Natural killer cell treated with Interleukin-12 subunit alpha and Interleukin-12 subunit beta and Interleukin-15 and Interleukin-18, amount 100 ng/mL, for 72 hours (primary cell): ENCODE data around the gene RDH12. TPM values are rescaled to one million over a fixed set of nuclear protein-coding genes. Genes with fewer than 3 reads are reported as not detected.
"Not testable (repeated sequence)": the region's sequence is repeated elsewhere in the genome, so short reads cannot be mapped to it uniquely, and the experiment has no call there.

ENCODE experiments used
- ATAC-seq, 2 donors: fragments of 150-1000 bp; cut with Tn5 transposase in 1 of 2; sonication (Bioruptor Pico), chemical (Tn5 transposase) in 1 of 2; 2 replicates each; pipeline ENCODE4 v1.10.0; 2021
- DNase-seq: peaks from one replicate; pipeline ENCODE4 v3.0.0; 2022; ENCODE audit warnings: low spot score
- H3K27ac Mint-ChIP-seq, 2 donors: 1 replicate in 1 of 2; 2 replicates in 1 of 2; pipeline ENCODE4 v1.8.0; 2022; ENCODE audit warnings: mixed read lengths in 2 of 2, mild to moderate bottlenecking in 1 of 2, moderate library complexity in 1 of 2
- H3K27me3 Mint-ChIP-seq, 2 donors: 1 replicate in 1 of 2; 2 replicates in 1 of 2; pipeline ENCODE4 v1.8.0; 2022; ENCODE audit warnings: mixed read lengths in 2 of 2
- H3K36me3 Mint-ChIP-seq: one replicate; pipeline ENCODE4 v1.8.0; 2022; ENCODE audit warnings: mixed read lengths
- H3K4me1 Mint-ChIP-seq, 2 donors: 1 replicate in 1 of 2; 2 replicates in 1 of 2; pipeline ENCODE4 v1.8.0; 2022; ENCODE audit warnings: low read depth in 2 of 2, mixed read lengths in 2 of 2, mild to moderate bottlenecking in 1 of 2
- H3K4me3 Mint-ChIP-seq: one replicate; pipeline ENCODE4 v1.8.0; 2022; ENCODE audit warnings: mixed read lengths
- H3K9me3 Mint-ChIP-seq: 2 replicates; pipeline ENCODE4 v1.8.0; 2022; ENCODE audit warnings: mixed read lengths
- total RNA-seq, 2 donors: library from RNA; stranded (reverse); gene quantifications; one replicate each; pipeline ENCODE4 v1.2.3, GENCODE V29; 2022

The RDH12 gene
- total RNA-seq, 2 donors from 2014 or later, result not detected

- Mint-ChIP-seq H3K9me3 (no peaks in the 10 kb centered on the region), H3K27ac (peak overlapping the region; percentile 71 to 82), H3K4me1 (peaks cover 15 to 16% of the 10 kb centered on the region in 2 donors), H3K4me3 (no peak overlapping the region), H3K27me3 (no peaks in the 10 kb centered on the region), H3K36me3 (peaks cover 28% of the 10 kb centered on the region)
- DNase-seq, result no peak
- ATAC-seq, result no peak
Measured at GRCh38 chr14:67680941-67681340, 20.7 kb upstream of the RDH12 start.

DNA sequence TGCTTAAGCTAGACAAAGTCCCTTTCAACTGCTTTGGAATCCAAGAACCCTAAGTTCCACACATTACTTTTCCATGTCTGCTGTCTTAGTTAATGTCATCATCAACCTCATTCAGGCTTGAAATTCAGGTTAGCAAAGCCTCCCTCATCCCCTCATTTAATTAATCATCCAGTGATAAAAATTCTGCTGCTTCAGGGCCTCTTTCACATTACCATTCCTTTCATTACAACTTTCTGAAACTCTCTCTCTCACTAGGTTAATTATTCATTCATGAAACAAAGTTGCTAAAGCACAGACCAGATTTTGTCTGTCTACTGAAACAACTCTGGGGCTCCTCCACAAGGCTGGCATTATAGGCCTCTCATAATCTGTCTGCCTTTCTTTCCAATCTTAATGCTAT, 17.8 kb upstream of the RDH12 start:
- no peak overlapping the region for H3K4me3 Mint-ChIP-seq
- H3K9me3 Mint-ChIP-seq, result no peaks in the 10 kb centered on the region
- peaks cover 35% of the 10 kb centered on the region for H3K36me3 Mint-ChIP-seq
- ATAC-seq (no peak), DNase-seq (no peak)
- no peaks in the 10 kb centered on the region for H3K27me3 Mint-ChIP-seq
- peaks cover 14 to 15% of the 10 kb centered on the region in 2 donors for H3K4me1 Mint-ChIP-seq
- no peak overlapping the region for H3K27ac Mint-ChIP-seq

- Mint-ChIP-seq H3K9me3 (no peaks in the 10 kb centered on the region), H3K27ac (no peak overlapping the region), H3K4me3 (no peak overlapping the region), H3K4me1 (peaks cover 8 to 12% of the 10 kb centered on the region in 2 donors), H3K27me3 (no peaks in the 10 kb centered on the region), H3K36me3 (peaks cover 40% of the 10 kb centered on the region)
- no peak for DNase-seq
- no peak for ATAC-seq
Measured at GRCh38 chr14:67690011-67690410, 11.7 kb upstream of the RDH12 start.

GRCh38 chr14:67694791-67695393, 6.8 kb upstream of the RDH12 start:
- Mint-ChIP-seq H3K4me3 (peak overlapping the region; percentile 97), H3K36me3 (peaks cover 18% of the 10 kb centered on the region), H3K9me3 (no peaks in the 10 kb centered on the region), H3K27ac (peak overlapping the region; percentile 93 to 98), H3K27me3 (no peaks in the 10 kb centered on the region), H3K4me1 (peaks cover 15 to 16% of the 10 kb centered on the region in 2 donors)
- ATAC-seq, result peak; percentile 93
- peak; percentile 83 for DNase-seq

- peak; percentile 93 to 94 for ATAC-seq
- H3K4me1 Mint-ChIP-seq, result peaks cover 15 to 16% of the 10 kb centered on the region in 2 donors
- DNase-seq, result peak; percentile 89
- peaks cover 12% of the 10 kb centered on the region for H3K36me3 Mint-ChIP-seq
- no peaks in the 10 kb centered on the region for H3K27me3 Mint-ChIP-seq
- peak within 1 kb of the TSS; percentile 97 for H3K4me3 Mint-ChIP-seq
- H3K9me3 Mint-ChIP-seq, result no peaks in the 10 kb centered on the region
- H3K27ac Mint-ChIP-seq, result peak within 1 kb of the TSS; percentile 93 to 98
Measured at GRCh38 chr14:67695394-67695949, 6.2 kb upstream of the RDH12 start, which contains the start of gene RDH11. RDH11 (minus strand) TSS chr14:67695764; CDS start chr14:67695703, 61 bp downstream.

GRCh38 chr14:67697006-67697405, 4.7 kb upstream of the RDH12 start:
- ATAC-seq, result no peak

DNA sequence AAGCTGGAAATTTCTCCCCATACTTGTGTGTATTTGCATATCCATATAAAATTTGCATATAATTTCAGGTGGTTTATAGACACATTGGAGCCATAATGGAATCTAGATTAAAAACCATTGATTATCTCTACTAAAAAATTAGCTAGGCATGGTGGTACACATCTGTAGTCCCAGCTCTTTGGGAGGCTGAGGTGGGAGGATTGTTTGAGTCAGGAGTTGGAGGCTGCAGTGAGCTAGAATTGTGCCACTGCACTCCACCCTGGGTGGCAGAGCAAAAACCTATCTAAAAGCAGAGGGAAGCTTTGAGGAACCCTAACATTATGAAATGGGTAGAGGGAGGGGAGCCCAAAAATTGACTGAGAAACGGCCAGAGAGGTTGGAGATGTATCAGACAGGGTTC, 3.5 kb upstream of the RDH12 start:
- no peaks in the 10 kb centered on the region for H3K36me3 Mint-ChIP-seq
- no peaks in the 10 kb centered on the region for H3K9me3 Mint-ChIP-seq
- H3K4me3 Mint-ChIP-seq, result no peak overlapping the region
- no peak overlapping the region for H3K27ac Mint-ChIP-seq
- DNase-seq, result no peak
- H3K27me3 Mint-ChIP-seq, result no peaks in the 10 kb centered on the region
- H3K4me1 Mint-ChIP-seq, result peaks cover 11 to 15% of the 10 kb centered on the region in 2 donors
- ATAC-seq, result no peak

More at GRCh38 chr14:67697006-67697405, 4.7 kb upstream of the RDH12 start:
- Mint-ChIP-seq H3K4me3 (no peak overlapping the region), H3K27ac (peak overlapping the region in 1 of 2 donors; percentile 98), H3K9me3 (no peaks in the 10 kb centered on the region), H3K27me3 (no peaks in the 10 kb centered on the region), H3K4me1 (peaks cover 15 to 16% of the 10 kb centered on the region in 2 donors), H3K36me3 (peaks cover 4% of the 10 kb centered on the region)
- no peak for DNase-seq

DNA sequence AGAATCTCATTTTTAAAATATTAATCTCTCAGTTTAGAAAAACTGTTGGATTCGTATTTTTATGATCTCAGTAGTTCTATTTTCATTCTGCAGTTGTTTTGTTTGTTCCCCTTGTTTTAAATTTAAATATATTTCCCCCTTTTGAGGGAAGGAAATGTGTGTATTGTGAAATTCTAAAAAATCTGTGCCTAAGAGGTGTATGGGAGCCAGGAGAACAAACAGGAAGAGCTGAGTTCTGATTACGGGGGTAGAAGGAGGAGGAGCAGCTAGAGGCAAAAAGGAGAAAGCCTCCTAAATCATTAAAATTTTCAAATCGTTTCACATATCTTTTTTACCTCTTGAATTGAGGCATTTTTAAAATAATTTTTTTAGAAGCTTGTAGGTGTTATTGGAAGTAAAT, 2.3 kb downstream of the RDH12 start:
- Mint-ChIP-seq H3K9me3 (no peaks in the 10 kb centered on the region), H3K27ac (no peak overlapping the region), H3K4me3 (no peak overlapping the region), H3K36me3 (no peaks in the 10 kb centered on the region), H3K27me3 (peaks cover 0 to 5% of the 10 kb centered on the region in 2 donors), H3K4me1 (no peaks in the 10 kb centered on the region)
- ATAC-seq (no peak), DNase-seq (no peak)

GRCh38 chr14:67704484-67705089, 2.9 kb downstream of the RDH12 start:
- ATAC-seq (peak in 1 of 2 donors; percentile 73), DNase-seq (no peak)
- Mint-ChIP-seq H3K36me3 (no peaks in the 10 kb centered on the region), H3K27me3 (peaks cover 0 to 5% of the 10 kb centered on the region in 2 donors), H3K9me3 (no peaks in the 10 kb centered on the region), H3K27ac (no peak overlapping the region), H3K4me3 (no peak overlapping the region), H3K4me1 (no peaks in the 10 kb centered on the region)

GRCh38 chr14:67705211-67705610, 3.5 kb downstream of the RDH12 start:
- H3K27ac Mint-ChIP-seq, result no peak overlapping the region
- no peaks in the 10 kb centered on the region for H3K4me1 Mint-ChIP-seq
- H3K4me3 Mint-ChIP-seq, result no peak overlapping the region
- peaks cover 0 to 5% of the 10 kb centered on the region in 2 donors for H3K27me3 Mint-ChIP-seq
- no peak for ATAC-seq
- no peaks in the 10 kb centered on the region for H3K9me3 Mint-ChIP-seq
- H3K36me3 Mint-ChIP-seq, result no peaks in the 10 kb centered on the region
- DNase-seq, result no peak

- H3K36me3 Mint-ChIP-seq, H3K27me3 Mint-ChIP-seq, H3K9me3 Mint-ChIP-seq, ATAC-seq, DNase-seq, H3K4me1 Mint-ChIP-seq, H3K27ac Mint-ChIP-seq, H3K4me3 Mint-ChIP-seq: not testable (repeated sequence)
Measured at GRCh38 chr14:67709346-67709745, 7.7 kb downstream of the RDH12 start.

- not testable (repeated sequence) for H3K4me1 Mint-ChIP-seq, H3K4me3 Mint-ChIP-seq, ATAC-seq, H3K27me3 Mint-ChIP-seq, H3K9me3 Mint-ChIP-seq, H3K27ac Mint-ChIP-seq, DNase-seq, H3K36me3 Mint-ChIP-seq
Measured at GRCh38 chr14:67709796-67710195, 8.1 kb downstream of the RDH12 start.

GRCh38 chr14:67710209-67710608, 8.5 kb downstream of the RDH12 start:
- ATAC-seq (no peak), DNase-seq (no peak)
- no peaks in the 10 kb centered on the region for H3K4me1 Mint-ChIP-seq
- H3K36me3 Mint-ChIP-seq, result peaks cover 5% of the 10 kb centered on the region
- H3K27ac Mint-ChIP-seq, result no peak overlapping the region
- no peak overlapping the region for H3K4me3 Mint-ChIP-seq
- H3K9me3 Mint-ChIP-seq, result no peaks in the 10 kb centered on the region
- H3K27me3 Mint-ChIP-seq, result peaks cover 3 to 8% of the 10 kb centered on the region in 2 donors

DNA sequence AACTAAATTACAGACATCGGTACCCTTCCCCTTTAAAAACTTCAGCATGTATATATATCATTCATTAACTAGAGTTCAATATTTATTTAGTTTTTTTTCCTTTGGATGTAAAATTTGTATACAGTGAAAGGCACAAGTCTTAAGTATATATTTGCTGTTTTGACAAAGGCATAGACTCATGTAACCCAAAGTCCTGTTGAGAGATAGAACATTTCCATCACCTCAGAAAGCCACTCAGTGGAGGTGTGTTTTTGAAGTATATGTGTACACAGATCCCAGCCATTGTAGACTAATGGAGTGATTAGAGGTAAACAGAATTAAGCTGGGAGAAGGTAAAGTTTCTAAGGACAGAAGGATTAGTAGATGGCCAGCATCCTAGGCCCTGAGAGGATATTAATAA, 15.4 kb downstream of the RDH12 start:
- Mint-ChIP-seq H3K9me3 (no peaks in the 10 kb centered on the region), H3K36me3 (no peaks in the 10 kb centered on the region), H3K4me1 (no peaks in the 10 kb centered on the region), H3K4me3 (no peak overlapping the region), H3K27ac (no peak overlapping the region), H3K27me3 (peaks cover 12 to 17% of the 10 kb centered on the region in 2 donors)
- no peak for ATAC-seq
- DNase-seq, result no peak
